SK-N-MC (cell line): ENCODE results near the gene ALKBH1.

Source experiments
- FOXP2 ChIP-seq: optimal IDR thresholded peaks from 2 replicates; pipeline ENCODE3; 2011; ENCODE audit warnings: mild to moderate bottlenecking, moderate library complexity; ENCODE audit not compliant: insufficient read depth; ENCODE audit errors: extremely low read length, control extremely low read depth
- POLR2AphosphoS5 ChIP-seq: IDR thresholded peaks from 2 replicates; pipeline ENCODE4 v1.6.1; 2012; ENCODE audit warnings: mild to moderate bottlenecking, low read depth, low read length, borderline replicate concordance

DNA sequence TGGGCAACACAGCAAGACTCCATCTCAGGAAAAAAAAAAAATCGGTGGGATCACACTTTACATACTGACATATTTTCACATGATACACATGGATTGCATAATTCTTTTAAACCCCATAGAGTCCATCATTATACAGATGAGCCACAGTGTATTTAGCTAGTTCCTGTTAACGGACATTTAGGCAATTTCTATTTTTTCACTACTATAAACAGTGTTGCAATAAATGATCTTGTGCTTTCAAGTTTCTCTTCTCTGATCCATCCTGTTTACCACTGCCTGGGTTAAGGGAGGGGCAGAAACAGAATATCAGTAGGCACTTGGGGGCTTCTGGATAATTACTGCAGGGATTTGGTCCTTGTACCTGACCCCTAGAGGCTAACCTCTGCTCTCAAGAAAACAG lies 48.0 kb downstream of the ALKBH1 start:
- TF ChIP-seq POLR2AphosphoS5, result no peak
- TF ChIP-seq FOXP2, result no peak
